Epithelial cell of prostate (primary cell): ENCODE measurements around the gene GRHL3.
A peak's percentile ranks its signal among the peaks of the same experiment; 100 is the strongest.

Experiments used
- DNase-seq: peaks from one replicate; pipeline ENCODE4 v3.0.0-alpha.2; 2011; ENCODE audit warnings: low read depth, low spot score
- H3K27ac ChIP-seq: fragments of 450-650 bp; 2 replicates; pipeline ENCODE4 v1.5.1; 2017; ENCODE audit warnings: mild to moderate bottlenecking

GRHL3 gene

GRCh38 chr1:24363994-24364393 is 44.8 kb downstream of the GRHL3 start:
- no peak for DNase-seq
- H3K27ac ChIP-seq, result peak overlapping the region; percentile 94

- DNase-seq, result no peak
- peak overlapping the region; percentile 94 for H3K27ac ChIP-seq
These were observed 45.4 kb downstream of the GRHL3 start for GRCh38 chr1:24364605-24364974.

- peak overlapping the region; percentile 94 for H3K27ac ChIP-seq
These were observed 46.0 kb downstream of the GRHL3 start for GRCh38 chr1:24364975-24365678.

GRCh38 chr1:24366707-24367106 is 47.5 kb downstream of the GRHL3 start:
- DNase-seq, result no peak
- no peak overlapping the region for H3K27ac ChIP-seq

More at GRCh38 chr1:24364975-24365678, 46.0 kb downstream of the GRHL3 start:
- DNase-seq, result peak; percentile 99

GRCh38 chr1:24369199-24369598 is 50.0 kb downstream of the GRHL3 start:
- peak overlapping the region; percentile 7 for H3K27ac ChIP-seq
- no peak for DNase-seq

- H3K27ac ChIP-seq, result no peak overlapping the region
- no peak for DNase-seq
These were observed 50.6 kb downstream of the GRHL3 start for GRCh38 chr1:24369801-24370200.

GRCh38 chr1:24373044-24373443 is 53.9 kb downstream of the GRHL3 start:
- no peak for DNase-seq
- H3K27ac ChIP-seq, result peak overlapping the region; percentile 99

- H3K27ac ChIP-seq, result peak overlapping the region; percentile 99
- DNase-seq, result no peak
These were observed 54.6 kb downstream of the GRHL3 start for GRCh38 chr1:24373710-24374109.

GRCh38 chr1:24374891-24375786 is 56.0 kb downstream of the GRHL3 start:
- peak overlapping the region; percentile 99 for H3K27ac ChIP-seq
- DNase-seq, result peak; percentile 81

- peak; percentile 95 for DNase-seq
- H3K27ac ChIP-seq, result peak overlapping the region; percentile 97
These were observed 60.7 kb downstream of the GRHL3 start for GRCh38 chr1:24379733-24380315.

GRCh38 chr1:24380508-24380907 is 61.4 kb downstream of the GRHL3 start:
- peak overlapping the region; percentile 97 for H3K27ac ChIP-seq
- DNase-seq, result no peak

- no peak for DNase-seq
- H3K27ac ChIP-seq, result peak overlapping the region; percentile 97
These were observed 62.1 kb downstream of the GRHL3 start for GRCh38 chr1:24381256-24381655.

- H3K27ac ChIP-seq, result peak overlapping the region; percentile 97
- no peak for DNase-seq
These were observed 63.0 kb downstream of the GRHL3 start for GRCh38 chr1:24382165-24382577.

- H3K27ac ChIP-seq, result peak overlapping the region; percentile 97
- no peak for DNase-seq
These were observed 64.3 kb downstream of the GRHL3 start for GRCh38 chr1:24383381-24383940.

GRCh38 chr1:24384251-24385090 is 65.3 kb downstream of the GRHL3 start:
- H3K27ac ChIP-seq, result peak overlapping the region; percentile 97

GRCh38 chr1:24385160-24385940 is 66.2 kb downstream of the GRHL3 start:
- H3K27ac ChIP-seq, result peak overlapping the region; percentile 97
- DNase-seq, result no peak

More at GRCh38 chr1:24384251-24385090, 65.3 kb downstream of the GRHL3 start:
- peak; percentile 90 for DNase-seq

GRCh38 chr1:24386241-24386640 is 67.1 kb downstream of the GRHL3 start:
- H3K27ac ChIP-seq, result peak overlapping the region; percentile 97
- no peak for DNase-seq

GRCh38 chr1:24386931-24387330 is 67.8 kb downstream of the GRHL3 start:
- no peak overlapping the region for H3K27ac ChIP-seq
- no peak for DNase-seq

GRCh38 chr1:24387636-24388175 is 68.5 kb downstream of the GRHL3 start:
- no peak overlapping the region for H3K27ac ChIP-seq
- DNase-seq, result no peak
